ENCODE data around the gene MMP14.
"Not testable (repeated sequence)": the region's sequence is repeated elsewhere in the genome, so short reads cannot be mapped to it uniquely, and the experiment has no call there.

The MMP14 gene

DNA sequence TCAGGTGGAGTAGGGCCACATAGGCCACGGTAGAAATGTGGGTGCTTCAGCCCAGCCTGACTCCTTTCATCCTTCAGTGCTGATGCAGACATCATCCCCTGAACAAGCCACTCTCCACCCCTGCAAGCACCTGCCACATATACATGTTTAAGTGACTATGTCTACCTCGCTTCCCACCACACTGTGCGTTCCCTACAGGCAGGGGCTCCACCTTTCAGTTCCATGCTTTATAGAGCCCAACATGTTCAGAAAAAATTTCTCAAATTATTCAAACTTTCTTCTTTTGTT, 32.8 kb upstream of the MMP14 start:
- H3K27ac ChIP-seq (replicated peaks): no peak overlapping the region
- TF ChIP-seq GABPA (IDR thresholded peaks at IDR 0.05; ENCODE audit: low read depth) (no peak), CTCF (IDR thresholded peaks at IDR 0.05; ENCODE audit: insufficient read depth, low read length) (no peak), POLR2AphosphoS5 (IDR thresholded peaks at IDR 0.05; ENCODE audit: low read depth) (no peak), SPI1 (IDR thresholded peaks at IDR 0.05; ENCODE audit: borderline replicate concordance, low read depth) (no peak)
- TF ChIP-seq, protein P1, sequence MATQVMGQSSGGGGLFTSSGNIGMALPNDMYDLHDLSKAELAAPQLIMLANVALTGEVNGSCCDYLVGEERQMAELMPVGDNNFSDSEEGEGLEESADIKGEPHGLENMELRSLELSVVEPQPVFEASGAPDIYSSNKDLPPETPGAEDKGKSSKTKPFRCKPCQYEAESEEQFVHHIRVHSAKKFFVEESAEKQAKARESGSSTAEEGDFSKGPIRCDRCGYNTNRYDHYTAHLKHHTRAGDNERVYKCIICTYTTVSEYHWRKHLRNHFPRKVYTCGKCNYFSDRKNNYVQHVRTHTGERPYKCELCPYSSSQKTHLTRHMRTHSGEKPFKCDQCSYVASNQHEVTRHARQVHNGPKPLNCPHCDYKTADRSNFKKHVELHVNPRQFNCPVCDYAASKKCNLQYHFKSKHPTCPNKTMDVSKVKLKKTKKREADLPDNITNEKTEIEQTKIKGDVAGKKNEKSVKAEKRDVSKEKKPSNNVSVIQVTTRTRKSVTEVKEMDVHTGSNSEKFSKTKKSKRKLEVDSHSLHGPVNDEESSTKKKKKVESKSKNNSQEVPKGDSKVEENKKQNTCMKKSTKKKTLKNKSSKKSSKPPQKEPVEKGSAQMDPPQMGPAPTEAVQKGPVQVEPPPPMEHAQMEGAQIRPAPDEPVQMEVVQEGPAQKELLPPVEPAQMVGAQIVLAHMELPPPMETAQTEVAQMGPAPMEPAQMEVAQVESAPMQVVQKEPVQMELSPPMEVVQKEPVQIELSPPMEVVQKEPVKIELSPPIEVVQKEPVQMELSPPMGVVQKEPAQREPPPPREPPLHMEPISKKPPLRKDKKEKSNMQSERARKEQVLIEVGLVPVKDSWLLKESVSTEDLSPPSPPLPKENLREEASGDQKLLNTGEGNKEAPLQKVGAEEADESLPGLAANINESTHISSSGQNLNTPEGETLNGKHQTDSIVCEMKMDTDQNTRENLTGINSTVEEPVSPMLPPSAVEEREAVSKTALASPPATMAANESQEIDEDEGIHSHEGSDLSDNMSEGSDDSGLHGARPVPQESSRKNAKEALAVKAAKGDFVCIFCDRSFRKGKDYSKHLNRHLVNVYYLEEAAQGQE (IDR thresholded peaks at IDR 0.05; ENCODE audit: insufficient replicate concordance, low read depth): no peak
- H3K4me3 ChIP-seq (replicated peaks; ENCODE audit: insufficient read depth, low read length): no peak overlapping the region
- no peak for DNase-seq (ENCODE audit: low read depth in 1 of 2, low spot score in 1 of 2)
- no peaks in the 10 kb centered on the region for H3K27me3 ChIP-seq (ENCODE audit: insufficient read depth, poor library complexity, severe bottlenecking)

DNA sequence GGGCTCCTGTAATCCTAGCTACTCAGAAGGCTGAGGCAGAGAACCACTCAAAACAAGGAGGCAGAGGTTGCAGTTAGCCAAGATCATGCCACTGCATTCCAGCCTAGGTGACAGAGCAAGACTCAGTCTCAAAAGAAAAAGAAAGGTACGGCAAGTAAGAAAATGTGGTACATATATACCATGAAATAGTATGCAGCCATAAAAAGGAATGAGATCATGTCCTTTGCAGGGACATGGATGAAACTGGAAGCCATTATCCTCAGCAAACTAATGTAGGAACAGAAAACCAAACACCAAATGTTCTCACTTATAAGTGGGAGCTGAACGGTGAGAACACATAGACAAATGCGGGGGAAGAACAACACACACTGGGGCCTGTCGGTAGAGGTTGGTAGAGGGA, 31.1 kb upstream of the MMP14 start:
- H3K4me3 ChIP-seq (replicated peaks; ENCODE audit: insufficient read depth, low read length); H3K27ac ChIP-seq (replicated peaks); H3K27me3 ChIP-seq (ENCODE audit: insufficient read depth, poor library complexity, severe bottlenecking); DNase-seq (ENCODE audit: low read depth in 1 of 2, low spot score in 1 of 2): not testable (repeated sequence)

DNA sequence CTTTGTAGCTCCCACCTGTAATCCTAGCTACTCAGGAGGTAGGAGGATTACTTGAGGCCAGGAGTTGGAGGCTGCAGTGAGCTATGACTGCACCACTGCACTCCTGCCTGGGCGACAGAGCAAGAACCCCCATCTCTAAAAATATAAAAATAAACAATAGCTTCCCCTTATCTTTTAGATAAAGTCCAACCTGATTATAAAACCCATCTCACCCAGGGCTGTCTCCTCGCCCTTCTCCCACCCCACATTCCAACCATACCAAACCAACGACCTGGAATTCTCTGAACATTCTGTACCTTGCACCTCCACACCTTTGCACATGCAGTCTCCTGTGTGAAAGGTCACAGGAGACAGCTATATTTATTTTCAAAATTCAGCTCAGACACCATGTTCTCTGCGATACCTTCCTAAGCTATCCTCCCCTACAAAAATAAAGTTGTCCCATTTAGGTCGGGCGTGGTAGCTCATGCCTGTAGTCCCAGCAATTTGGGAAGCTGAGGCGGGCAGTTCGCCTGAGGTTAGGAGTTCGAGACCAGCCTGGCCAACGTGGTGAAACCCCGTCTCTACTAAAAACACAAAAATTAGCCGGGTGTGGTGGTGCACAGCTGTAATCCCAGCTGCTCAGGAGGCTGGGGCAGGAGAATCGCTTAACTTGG, 28.8 kb upstream of the MMP14 start:
- no peak overlapping the region for H3K27ac ChIP-seq (replicated peaks)

More for the DNA sequence above, 28.8 kb upstream of the MMP14 start:
- Histone ChIP-seq H3K4me3 (replicated peaks; ENCODE audit: insufficient read depth, low read length) (no peak overlapping the region), H3K27me3 (ENCODE audit: insufficient read depth, poor library complexity, severe bottlenecking) (no peaks in the 10 kb centered on the region)
- TF ChIP-seq SPI1 (IDR thresholded peaks at IDR 0.05; ENCODE audit: borderline replicate concordance, low read depth): no peak
- TF ChIP-seq CTCF (IDR thresholded peaks at IDR 0.05; ENCODE audit: insufficient read depth, low read length): no peak
- no peak for TF ChIP-seq POLR2AphosphoS5 (IDR thresholded peaks at IDR 0.05; ENCODE audit: low read depth)
- TF ChIP-seq, protein P1 (IDR thresholded peaks at IDR 0.05; ENCODE audit: insufficient replicate concordance, low read depth): no peak
- TF ChIP-seq GABPA (IDR thresholded peaks at IDR 0.05; ENCODE audit: low read depth): no peak
- DNase-seq (ENCODE audit: low read depth in 1 of 2, low spot score in 1 of 2): no peak

Measured in HL-60 (cell line).